H9 (cell line): ENCODE data around the gene TEAD2. TPM values are rescaled to one million over a fixed set of nuclear protein-coding genes. Genes with fewer than 3 reads are reported as not detected.

Source experiments
- DNase-seq: peaks from one replicate; pipeline ENCODE4 v3.0.0-alpha.2; 2017
- H2AFZ ChIP-seq: one replicate; pipeline ENCODE4 v1.6.1; 2013; ENCODE audit warnings: mild to moderate bottlenecking, low read length, control low read depth, moderate library complexity
- H2AK5ac ChIP-seq: 2 replicates; pipeline ENCODE4 v1.6.1; 2013; ENCODE audit warnings: low read length, control low read depth, mixed read lengths; ENCODE audit not compliant: insufficient read length
- H2BK120ac ChIP-seq: one replicate; pipeline ENCODE4 v1.6.1; 2013; ENCODE audit warnings: low read depth, mild to moderate bottlenecking, low read length, control low read depth, inconsistent platforms; ENCODE audit not compliant: poor library complexity, severe bottlenecking
- H2BK12ac ChIP-seq: 2 replicates; pipeline ENCODE4 v1.6.1; 2013; ENCODE audit warnings: low read length, control low read depth, mixed read lengths, low read depth; ENCODE audit not compliant: insufficient read length
- H2BK15ac ChIP-seq: 2 replicates; pipeline ENCODE4 v1.6.1; 2013; ENCODE audit warnings: low read depth, low read length, control low read depth
- H2BK20ac ChIP-seq: one replicate; pipeline ENCODE4 v1.6.1; 2013; ENCODE audit warnings: low read depth, mild to moderate bottlenecking, low read length, control low read depth, inconsistent platforms; ENCODE audit not compliant: poor library complexity, severe bottlenecking
- H2BK5ac ChIP-seq: 2 replicates; pipeline ENCODE4 v1.6.1; 2013; ENCODE audit warnings: low read length, control low read depth, mixed read lengths; ENCODE audit not compliant: insufficient read length
- H3K14ac ChIP-seq: 2 replicates; pipeline ENCODE4 v1.6.1; 2013; ENCODE audit warnings: low read length, control low read depth; ENCODE audit not compliant: insufficient read depth
- H3K18ac ChIP-seq: 2 replicates; pipeline ENCODE4 v1.6.1; 2013; ENCODE audit warnings: low read depth, mild to moderate bottlenecking, mixed read lengths, low read length, control low read depth; ENCODE audit not compliant: insufficient read length
- H3K23ac ChIP-seq: 2 replicates; pipeline ENCODE4 v1.6.1; 2013; ENCODE audit warnings: low read length, control low read depth, mixed read lengths, low read depth; ENCODE audit not compliant: insufficient read length
- H3K23me2 ChIP-seq: 2 replicates; pipeline ENCODE4 v1.6.1; 2013; ENCODE audit warnings: low read depth, mild to moderate bottlenecking, mixed read lengths, low read length, control low read depth; ENCODE audit not compliant: insufficient read length, poor library complexity, severe bottlenecking
- H3K27ac ChIP-seq: 2 replicates; pipeline ENCODE4 v1.5.1; 2013; ENCODE audit warnings: low read length, control low read depth, mixed read lengths, low read depth; ENCODE audit not compliant: insufficient read length
- H3K27me3 ChIP-seq: 2 replicates; pipeline ENCODE4 v1.6.1; 2013; ENCODE audit warnings: low read length, control low read depth, inconsistent platforms; ENCODE audit not compliant: insufficient read depth
- H3K4ac ChIP-seq: 2 replicates; pipeline ENCODE4 v1.6.1; 2013; ENCODE audit warnings: low read depth, mild to moderate bottlenecking, control low read depth, inconsistent platforms, low read length, moderate library complexity
- H3K4me1 ChIP-seq: 2 replicates; pipeline ENCODE4 v1.6.1; 2013; ENCODE audit warnings: low read length, control low read depth, inconsistent platforms; ENCODE audit not compliant: insufficient read depth
- H3K4me2 ChIP-seq: 2 replicates; pipeline ENCODE4 v1.6.1; 2013; ENCODE audit warnings: low read length, control low read depth, mixed read lengths; ENCODE audit not compliant: insufficient read length, insufficient read depth
- H3K56ac ChIP-seq: 2 replicates; pipeline ENCODE4 v1.6.1; 2013; ENCODE audit warnings: low read depth, mild to moderate bottlenecking, mixed read lengths, low read length, control low read depth; ENCODE audit not compliant: insufficient read length
- H3K79me1 ChIP-seq: 2 replicates; pipeline ENCODE4 v1.6.1; 2013; ENCODE audit warnings: low read depth, mild to moderate bottlenecking, moderate library complexity, low read length, control low read depth, inconsistent platforms; ENCODE audit not compliant: insufficient read depth, poor library complexity, severe bottlenecking
- H3K79me2 ChIP-seq: 2 replicates; pipeline ENCODE4 v1.6.1; 2013; ENCODE audit warnings: low read length, control low read depth, inconsistent platforms; ENCODE audit not compliant: insufficient read depth
- H3K9ac ChIP-seq: 2 replicates; pipeline ENCODE4 v1.6.1; 2013; ENCODE audit warnings: low read length, control low read depth, mixed read lengths; ENCODE audit not compliant: insufficient read length; ENCODE audit errors: extremely low read depth
- H3K9me3 ChIP-seq: one replicate; pipeline ENCODE4 v1.6.1; 2013; ENCODE audit warnings: low read depth, low read length, inconsistent platforms; ENCODE audit not compliant: control insufficient read depth
- H3T11ph ChIP-seq: one replicate; pipeline ENCODE4 v1.6.1; 2013; ENCODE audit warnings: mild to moderate bottlenecking, low read length, control low read depth, inconsistent platforms
- H4K20me1 ChIP-seq: one replicate; pipeline ENCODE4 v1.6.1; 2013; ENCODE audit not compliant: control insufficient read depth, insufficient read length, insufficient read depth
- H4K5ac ChIP-seq: 2 replicates; pipeline ENCODE4 v1.6.1; 2013; ENCODE audit warnings: low read depth, mild to moderate bottlenecking, mixed read lengths, low read length, control low read depth; ENCODE audit not compliant: insufficient read length
- H4K8ac ChIP-seq: replicated peaks from 2 replicates; pipeline ENCODE4 v1.6.1; 2013; ENCODE audit warnings: low read length, control low read depth, mixed read lengths, low read depth; ENCODE audit not compliant: insufficient read length
- H4K91ac ChIP-seq: 2 replicates; pipeline ENCODE4 v1.6.1; 2013; ENCODE audit warnings: low read depth, mild to moderate bottlenecking, moderate library complexity, mixed read lengths, low read length, control low read depth; ENCODE audit not compliant: insufficient read length
- H3K27ac Mint-ChIP-seq, 3 experiments: 2 replicates in 2 of 3; 3 replicates in 1 of 3; pipeline ENCODE4 v1.8.0; 2020 to 2021; ENCODE audit warnings: mixed read lengths in 3 of 3, mild to moderate bottlenecking in 1 of 3, moderate library complexity in 1 of 3
- H3K27me3 Mint-ChIP-seq: 2 replicates; pipeline ENCODE4 v1.8.0; 2021; ENCODE audit warnings: low read depth, mild to moderate bottlenecking, moderate library complexity, mixed read lengths
- H3K36me3 Mint-ChIP-seq, 3 experiments: 2 replicates in 2 of 3; 3 replicates in 1 of 3; pipeline ENCODE4 v1.8.0; 2020 to 2021; ENCODE audit warnings: low read depth in 3 of 3, mixed read lengths in 3 of 3; ENCODE audit not compliant: insufficient read depth in 1 of 3
- H3K4me1 Mint-ChIP-seq, 2 experiments: 2 replicates each; pipeline ENCODE4 v1.8.0; 2020; ENCODE audit warnings: mixed read lengths in 2 of 2
- H3K4me3 Mint-ChIP-seq, 2 experiments: 2 replicates in 1 of 2; 3 replicates in 1 of 2; pipeline ENCODE4 v1.8.0; 2020 to 2021; ENCODE audit warnings: mild to moderate bottlenecking in 2 of 2, mixed read lengths in 2 of 2, moderate library complexity in 1 of 2
- H3K9me3 Mint-ChIP-seq, 2 experiments: 2 replicates in 1 of 2; 3 replicates in 1 of 2; pipeline ENCODE4 v1.8.0; 2020; ENCODE audit warnings: mild to moderate bottlenecking in 2 of 2, mixed read lengths in 2 of 2, moderate library complexity in 1 of 2
- CTCF ChIP-seq: fragments of 200-600 bp; sonication (generic); conservative IDR thresholded peaks from 3 replicates; pipeline ENCODE4 v1.8.0; 2021; ENCODE audit warnings: antibody characterized with exemption, mild to moderate bottlenecking
- WGBS: extraction: QIAGEN DNeasy Blood & Tissue Kit; methylation state at CpG from one replicate; pipeline ENCODE4 v1.1.7; 2013; ENCODE audit warnings: missing lambda C conversion rate, low lambda C conversion rate, mixed read lengths; ENCODE audit not compliant: insufficient read length; ENCODE audit errors: extremely low coverage; 5-methylcytosine and 5-hydroxymethylcytosine counted together
- total RNA-seq: library from RNA; stranded (reverse); gene quantifications from 2 replicates; pipeline ENCODE4 v1.2.1, GENCODE V29; 2021

Gene TEAD2
- total RNA-seq, 1 experiment from 2014 or later, result 126 TPM

- H3T11ph ChIP-seq, result no peak overlapping the region
- no peak for DNase-seq
- no peaks in the 10 kb centered on the region for H3K4me1 ChIP-seq
- H3K9ac ChIP-seq, result no peak overlapping the region
- no peak overlapping the region for H3K4me2 ChIP-seq
- no peaks in the 10 kb centered on the region for H3K79me1 ChIP-seq
- WGBS, result no CpG with 5 or more reads among the region's 3 CpGs
- no peaks in the 10 kb centered on the region for H3K27me3 ChIP-seq
- no peak overlapping the region for H2BK5ac ChIP-seq
- H4K20me1 ChIP-seq, result no peaks in the 10 kb centered on the region
- H3K4me3 Mint-ChIP-seq, result no peak overlapping the region
- no peak overlapping the region for H2BK20ac ChIP-seq
- H3K14ac ChIP-seq, result no peak overlapping the region
- no peak overlapping the region for H3K27ac ChIP-seq
- no peak overlapping the region for H2AFZ ChIP-seq
- no peaks in the 10 kb centered on the region; a peak in 1 of 5 replicates for H3K9me3 Mint-ChIP-seq
- no peaks in the 10 kb centered on the region for H3K9me3 ChIP-seq
- peak overlapping the region in 1 of 3 experiments; percentile 49; a peak in 1 of 7 replicates for H3K27ac Mint-ChIP-seq
- peaks cover 11% of the 10 kb centered on the region for H3K27me3 Mint-ChIP-seq
- no peak overlapping the region for H2AK5ac ChIP-seq
- H3K56ac ChIP-seq, result no peak overlapping the region
- no peak overlapping the region for H4K5ac ChIP-seq
- H2BK15ac ChIP-seq, result no peak overlapping the region
- H4K91ac ChIP-seq, result no peak overlapping the region
- peaks cover under 1% of the 10 kb centered on the region for H3K23me2 ChIP-seq
- no peaks in the 10 kb centered on the region; a peak in 1 of 7 replicates for H3K36me3 Mint-ChIP-seq
- no peak overlapping the region for H4K8ac ChIP-seq
- no peak overlapping the region for H3K4ac ChIP-seq
- H3K79me2 ChIP-seq, result no peaks in the 10 kb centered on the region
- no peak overlapping the region for H2BK120ac ChIP-seq
- peaks cover 42 to 50% of the 10 kb centered on the region in 2 experiments for H3K4me1 Mint-ChIP-seq
- H2BK12ac ChIP-seq, result no peak overlapping the region
- H3K18ac ChIP-seq, result no peak overlapping the region
- no peak overlapping the region for H3K23ac ChIP-seq
- TF ChIP-seq CTCF, result no peak
Observed at GRCh38 chr19:49411681-49412326, 49.6 kb upstream of the TEAD2 start.
